ENCODE measurements around the gene FZR1. TPM values are rescaled to one million over a fixed set of nuclear protein-coding genes. Genes with fewer than 3 reads are reported as not detected.
"Not testable (repeated sequence)": the region's sequence is repeated elsewhere in the genome, so short reads cannot be mapped to it uniquely, and the experiment has no call there.

The FZR1 gene
- total RNA-seq, 1 donor from 2014 or later: 63.2 TPM

DNA sequence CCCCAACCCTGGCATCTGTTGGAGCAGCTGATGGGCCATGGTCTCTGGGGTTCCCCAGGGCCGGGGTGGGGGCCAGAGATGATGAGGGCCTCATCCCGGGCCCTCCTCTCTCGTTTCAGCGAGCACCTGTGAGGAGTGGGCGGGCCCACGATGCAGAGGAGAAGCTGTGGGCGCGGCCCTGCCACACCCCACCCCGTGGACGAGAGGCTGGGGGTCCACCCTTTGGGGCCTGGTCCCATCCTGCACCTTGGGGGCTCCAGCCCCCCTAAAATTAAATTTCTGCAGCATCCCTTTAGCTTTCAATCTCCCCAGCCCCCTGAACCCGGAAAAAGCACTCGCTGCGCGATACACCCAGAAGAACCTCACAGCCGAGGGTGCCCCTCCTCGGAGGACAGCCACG, 72.3 kb downstream of the FZR1 start:
- no peak for DNase-seq (ENCODE audit: extremely low spot score, unreplicated experiment)
- H3K36me3 Mint-ChIP-seq: peaks cover 7% of the 10 kb centered on the region
- H3K27me3 Mint-ChIP-seq: peaks cover 25% of the 10 kb centered on the region
- no peaks in the 10 kb centered on the region for H3K9me3 Mint-ChIP-seq
- H3K4me3 Mint-ChIP-seq: no peak overlapping the region
- H3K4me1 Mint-ChIP-seq (ENCODE audit: unreplicated experiment): peaks cover 12% of the 10 kb centered on the region
- H3K27ac Mint-ChIP-seq: no peak overlapping the region
- TF ChIP-seq, protein P1, sequence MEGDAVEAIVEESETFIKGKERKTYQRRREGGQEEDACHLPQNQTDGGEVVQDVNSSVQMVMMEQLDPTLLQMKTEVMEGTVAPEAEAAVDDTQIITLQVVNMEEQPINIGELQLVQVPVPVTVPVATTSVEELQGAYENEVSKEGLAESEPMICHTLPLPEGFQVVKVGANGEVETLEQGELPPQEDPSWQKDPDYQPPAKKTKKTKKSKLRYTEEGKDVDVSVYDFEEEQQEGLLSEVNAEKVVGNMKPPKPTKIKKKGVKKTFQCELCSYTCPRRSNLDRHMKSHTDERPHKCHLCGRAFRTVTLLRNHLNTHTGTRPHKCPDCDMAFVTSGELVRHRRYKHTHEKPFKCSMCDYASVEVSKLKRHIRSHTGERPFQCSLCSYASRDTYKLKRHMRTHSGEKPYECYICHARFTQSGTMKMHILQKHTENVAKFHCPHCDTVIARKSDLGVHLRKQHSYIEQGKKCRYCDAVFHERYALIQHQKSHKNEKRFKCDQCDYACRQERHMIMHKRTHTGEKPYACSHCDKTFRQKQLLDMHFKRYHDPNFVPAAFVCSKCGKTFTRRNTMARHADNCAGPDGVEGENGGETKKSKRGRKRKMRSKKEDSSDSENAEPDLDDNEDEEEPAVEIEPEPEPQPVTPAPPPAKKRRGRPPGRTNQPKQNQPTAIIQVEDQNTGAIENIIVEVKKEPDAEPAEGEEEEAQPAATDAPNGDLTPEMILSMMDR (conservative IDR thresholded peaks at IDR 0.05): no peak

DNA sequence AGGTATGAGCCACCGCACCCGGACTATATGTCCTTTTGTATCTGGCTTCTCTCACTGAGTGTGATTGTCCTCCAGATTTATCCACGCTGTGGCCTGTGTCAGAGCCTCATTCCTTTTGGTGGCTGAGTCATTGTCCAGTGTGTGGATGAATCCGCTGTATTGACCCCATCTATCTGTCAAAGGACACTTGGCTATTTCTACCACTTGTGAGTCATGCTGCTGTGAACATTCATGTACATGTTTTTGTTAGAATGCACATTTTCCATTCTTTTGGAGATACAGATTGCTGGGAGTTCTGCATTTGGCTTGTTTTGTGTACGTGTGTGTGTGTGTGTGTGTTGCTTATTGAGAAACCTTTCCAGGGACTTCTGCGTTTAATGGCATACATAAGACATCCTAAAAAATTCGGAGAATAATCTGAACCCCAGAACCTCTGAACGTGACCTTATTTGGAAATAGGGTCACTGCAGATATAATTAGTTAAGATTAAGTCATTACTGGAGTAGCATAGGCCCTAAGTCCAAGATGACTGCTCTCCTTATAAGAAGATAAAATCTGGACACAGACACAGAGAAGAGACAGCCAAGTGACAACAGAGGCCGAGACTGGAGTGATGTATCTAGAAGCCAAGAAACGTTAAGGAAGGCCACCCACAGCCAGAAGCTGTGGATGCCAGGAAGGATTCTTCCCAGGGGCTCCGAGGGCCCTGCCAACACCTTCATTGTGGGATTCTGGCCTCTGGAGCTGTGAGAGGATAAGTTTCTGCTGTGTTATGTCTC, 74.2 kb downstream of the FZR1 start:
- TF ChIP-seq, protein P1 (conservative IDR thresholded peaks at IDR 0.05): no peak
- no peak for DNase-seq (ENCODE audit: extremely low spot score, unreplicated experiment)
- peaks cover 2% of the 10 kb centered on the region for H3K36me3 Mint-ChIP-seq
- H3K9me3 Mint-ChIP-seq: no peaks in the 10 kb centered on the region
- peaks cover 28% of the 10 kb centered on the region for H3K27me3 Mint-ChIP-seq
- peaks cover 3% of the 10 kb centered on the region for H3K4me1 Mint-ChIP-seq (ENCODE audit: unreplicated experiment)
- no peak overlapping the region for H3K4me3 Mint-ChIP-seq
- no peak overlapping the region for H3K27ac Mint-ChIP-seq

DNA sequence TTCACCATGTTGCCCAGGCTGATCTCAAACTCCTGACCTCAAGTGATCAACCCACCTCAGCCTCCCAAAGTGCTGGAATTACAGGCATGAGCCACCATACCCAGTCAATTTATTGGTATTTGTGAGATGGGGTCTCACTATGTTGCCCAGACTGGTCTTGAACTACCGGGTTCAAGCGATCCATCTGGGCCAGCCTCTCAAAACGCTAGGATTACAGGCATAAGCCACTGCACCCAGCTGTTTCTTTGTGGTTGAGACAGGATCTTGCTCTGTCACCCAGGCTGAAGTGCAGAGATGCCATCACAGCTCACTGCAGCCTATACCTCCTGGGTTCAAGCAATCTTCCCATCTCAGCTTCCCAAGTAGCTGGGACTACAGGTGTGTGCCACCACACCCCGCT, 75.7 kb downstream of the FZR1 start:
- H3K4me3 Mint-ChIP-seq: not testable (repeated sequence)

DNA sequence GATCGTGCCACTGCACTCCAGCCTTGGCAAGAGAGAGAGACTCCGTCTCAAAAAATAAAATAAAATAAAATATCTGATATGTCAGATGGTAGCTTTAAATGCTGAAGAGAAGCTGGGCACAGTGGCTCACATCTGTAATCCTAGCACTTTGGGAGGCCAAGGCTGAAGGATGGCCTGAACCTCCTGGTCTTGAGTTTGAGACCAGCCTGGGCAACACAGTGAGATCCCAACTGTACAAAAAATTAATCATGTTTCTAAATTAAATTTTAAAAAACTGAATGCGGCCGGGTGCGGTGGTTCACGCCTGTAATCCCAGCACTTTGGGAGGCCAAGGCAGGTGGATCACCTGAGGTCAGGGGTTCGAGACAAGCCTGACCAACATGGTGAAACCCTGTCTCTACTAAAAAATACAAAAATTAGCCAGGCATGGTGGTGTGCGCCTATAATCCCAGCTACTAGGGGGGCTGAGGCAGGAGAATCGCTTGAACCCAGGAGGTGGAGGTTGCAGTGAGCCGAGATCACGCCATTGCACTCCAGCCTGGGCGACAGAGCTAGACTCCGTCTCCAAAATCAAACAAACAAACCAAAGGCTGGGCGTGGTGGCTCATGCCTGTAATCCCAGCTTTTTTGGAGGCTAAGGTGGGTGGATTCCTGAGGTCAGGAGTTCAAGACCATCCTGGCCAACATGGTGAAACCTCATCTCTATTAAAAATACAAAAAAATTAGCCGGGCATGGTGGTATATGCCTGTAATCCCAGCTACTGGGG, 78.1 kb downstream of the FZR1 start:
- DNase-seq (ENCODE audit: extremely low spot score, unreplicated experiment); H3K36me3 Mint-ChIP-seq; H3K9me3 Mint-ChIP-seq; H3K4me3 Mint-ChIP-seq; H3K27ac Mint-ChIP-seq; H3K4me1 Mint-ChIP-seq (ENCODE audit: unreplicated experiment): not testable (repeated sequence)
- peaks cover 48% of the 10 kb centered on the region for H3K27me3 Mint-ChIP-seq

More for the DNA sequence above, 75.7 kb downstream of the FZR1 start:
- DNase-seq (ENCODE audit: extremely low spot score, unreplicated experiment); H3K9me3 Mint-ChIP-seq; H3K36me3 Mint-ChIP-seq; H3K27ac Mint-ChIP-seq; H3K4me1 Mint-ChIP-seq (ENCODE audit: unreplicated experiment): not testable (repeated sequence)
- peaks cover 36% of the 10 kb centered on the region for H3K27me3 Mint-ChIP-seq

DNA sequence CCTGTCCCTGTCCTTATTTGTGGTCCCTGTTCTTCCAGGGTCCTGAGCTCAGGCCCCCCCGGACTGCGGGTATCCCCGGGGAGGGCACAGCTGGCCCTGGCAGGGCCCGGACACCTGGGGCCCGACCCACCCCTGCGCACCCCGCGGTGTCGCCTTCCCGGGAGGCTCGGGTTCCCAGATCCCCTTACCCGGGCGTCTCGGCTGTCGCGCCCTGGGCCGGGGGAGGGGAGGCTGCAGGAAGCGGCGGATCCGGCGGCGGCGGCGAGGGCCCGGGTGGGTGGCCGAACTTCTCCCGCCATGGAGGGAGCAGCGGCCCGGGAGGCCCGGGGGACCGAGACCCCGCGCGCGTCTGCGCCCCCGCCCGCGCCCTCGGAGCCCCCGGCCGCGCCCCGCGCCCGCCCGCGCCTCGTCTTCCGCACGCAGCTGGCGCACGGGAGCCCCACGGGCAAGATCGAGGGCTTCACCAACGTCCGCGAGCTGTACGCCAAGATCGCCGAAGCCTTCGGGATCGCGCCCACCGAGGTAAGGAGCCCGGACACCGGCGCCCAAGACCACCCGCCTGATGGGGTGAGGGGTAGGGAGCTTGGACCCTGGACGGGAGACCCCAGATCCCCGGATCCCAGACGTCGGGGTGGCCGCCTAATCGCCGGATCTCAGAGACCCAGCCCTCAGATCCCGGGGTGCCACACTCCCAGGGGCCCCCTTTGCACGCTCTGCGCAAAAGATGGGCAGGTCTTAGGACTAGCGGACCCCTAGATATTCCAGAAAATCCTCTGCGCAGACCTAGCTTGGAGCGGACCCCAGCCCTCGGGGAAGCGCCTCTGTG, 79.4 kb downstream of the FZR1 start, which contains the start of gene GIPC3:
GIPC3 (plus strand) TSS at position 178 of the 826 bp plus-strand sequence; CDS start at position 298, 120 bp downstream.
- H3K27ac Mint-ChIP-seq: no peak within 1 kb of the TSS
- H3K4me1 Mint-ChIP-seq (ENCODE audit: unreplicated experiment): no peaks in the 10 kb centered on the region
- no peak within 1 kb of the TSS for H3K4me3 Mint-ChIP-seq
- DNase-seq (ENCODE audit: extremely low spot score, unreplicated experiment): no peak
- H3K36me3 Mint-ChIP-seq: no peaks in the 10 kb centered on the region
- H3K9me3 Mint-ChIP-seq: no peaks in the 10 kb centered on the region
- TF ChIP-seq, protein P1 (conservative IDR thresholded peaks at IDR 0.05): no peak
- peaks cover 44% of the 10 kb centered on the region for H3K27me3 Mint-ChIP-seq

DNA sequence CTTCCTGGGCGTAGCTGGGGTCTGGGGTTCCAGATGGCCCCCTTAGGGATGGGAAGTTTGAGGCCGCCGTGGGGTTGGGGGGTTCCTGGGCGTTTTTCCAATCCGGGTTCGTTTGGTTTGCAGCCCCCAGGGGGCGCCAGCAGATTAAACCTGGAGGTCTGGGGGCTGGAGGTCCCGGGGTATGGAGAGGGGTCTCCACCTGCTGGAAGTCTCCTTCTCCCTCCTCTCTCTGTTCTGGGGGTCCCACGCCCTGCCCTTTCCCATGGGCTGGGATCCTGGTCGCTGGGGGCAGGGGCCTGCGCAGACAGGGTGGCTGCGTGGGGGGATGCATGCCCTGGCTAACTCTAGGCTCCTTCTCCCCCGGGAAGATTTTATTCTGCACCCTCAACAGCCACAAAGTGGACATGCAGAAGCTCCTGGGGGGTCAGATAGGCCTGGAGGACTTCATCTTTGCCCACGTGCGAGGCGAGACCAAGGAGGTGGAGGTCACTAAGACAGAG, 80.1 kb downstream of the FZR1 start:
- Mint-ChIP-seq H3K4me3 (no peak overlapping the region), H3K36me3 (no peaks in the 10 kb centered on the region), H3K27me3 (peaks cover 43% of the 10 kb centered on the region), H3K9me3 (no peaks in the 10 kb centered on the region), H3K4me1 (ENCODE audit: unreplicated experiment) (no peaks in the 10 kb centered on the region), H3K27ac (no peak overlapping the region)
- TF ChIP-seq, protein P1 (conservative IDR thresholded peaks at IDR 0.05): peak; percentile 75
- DNase-seq (ENCODE audit: extremely low spot score, unreplicated experiment): no peak

Data from type B pancreatic cell (in vitro differentiated cells).